H9 (cell line): ENCODE results near the gene GXYLT1. TPM values are rescaled to one million over a fixed set of nuclear protein-coding genes. Genes with fewer than 3 reads are reported as not detected.

ENCODE experiments used
- DNase-seq: peaks from one replicate; pipeline ENCODE4 v3.0.0-alpha.2; 2017
- H2AFZ ChIP-seq: one replicate; pipeline ENCODE4 v1.6.1; 2013; ENCODE audit warnings: mild to moderate bottlenecking, low read length, control low read depth, moderate library complexity
- H2AK5ac ChIP-seq: 2 replicates; pipeline ENCODE4 v1.6.1; 2013; ENCODE audit warnings: low read length, control low read depth, mixed read lengths; ENCODE audit not compliant: insufficient read length
- H2BK120ac ChIP-seq: one replicate; pipeline ENCODE4 v1.6.1; 2013; ENCODE audit warnings: low read depth, mild to moderate bottlenecking, low read length, control low read depth, inconsistent platforms; ENCODE audit not compliant: poor library complexity, severe bottlenecking
- H2BK12ac ChIP-seq: 2 replicates; pipeline ENCODE4 v1.6.1; 2013; ENCODE audit warnings: low read length, control low read depth, mixed read lengths, low read depth; ENCODE audit not compliant: insufficient read length
- H2BK15ac ChIP-seq: 2 replicates; pipeline ENCODE4 v1.6.1; 2013; ENCODE audit warnings: low read depth, low read length, control low read depth
- H2BK20ac ChIP-seq: one replicate; pipeline ENCODE4 v1.6.1; 2013; ENCODE audit warnings: low read depth, mild to moderate bottlenecking, low read length, control low read depth, inconsistent platforms; ENCODE audit not compliant: poor library complexity, severe bottlenecking
- H2BK5ac ChIP-seq: 2 replicates; pipeline ENCODE4 v1.6.1; 2013; ENCODE audit warnings: low read length, control low read depth, mixed read lengths; ENCODE audit not compliant: insufficient read length
- H3K14ac ChIP-seq: 2 replicates; pipeline ENCODE4 v1.6.1; 2013; ENCODE audit warnings: low read length, control low read depth; ENCODE audit not compliant: insufficient read depth
- H3K18ac ChIP-seq: 2 replicates; pipeline ENCODE4 v1.6.1; 2013; ENCODE audit warnings: low read depth, mild to moderate bottlenecking, mixed read lengths, low read length, control low read depth; ENCODE audit not compliant: insufficient read length
- H3K23ac ChIP-seq: 2 replicates; pipeline ENCODE4 v1.6.1; 2013; ENCODE audit warnings: low read length, control low read depth, mixed read lengths, low read depth; ENCODE audit not compliant: insufficient read length
- H3K23me2 ChIP-seq: 2 replicates; pipeline ENCODE4 v1.6.1; 2013; ENCODE audit warnings: low read depth, mild to moderate bottlenecking, mixed read lengths, low read length, control low read depth; ENCODE audit not compliant: insufficient read length, poor library complexity, severe bottlenecking
- H3K27ac ChIP-seq: 2 replicates; pipeline ENCODE4 v1.5.1; 2013; ENCODE audit warnings: low read length, control low read depth, mixed read lengths, low read depth; ENCODE audit not compliant: insufficient read length
- H3K27me3 ChIP-seq: 2 replicates; pipeline ENCODE4 v1.6.1; 2013; ENCODE audit warnings: low read length, control low read depth, inconsistent platforms; ENCODE audit not compliant: insufficient read depth
- H3K4ac ChIP-seq: 2 replicates; pipeline ENCODE4 v1.6.1; 2013; ENCODE audit warnings: low read depth, mild to moderate bottlenecking, control low read depth, inconsistent platforms, low read length, moderate library complexity
- H3K4me1 ChIP-seq: 2 replicates; pipeline ENCODE4 v1.6.1; 2013; ENCODE audit warnings: low read length, control low read depth, inconsistent platforms; ENCODE audit not compliant: insufficient read depth
- H3K4me2 ChIP-seq: 2 replicates; pipeline ENCODE4 v1.6.1; 2013; ENCODE audit warnings: low read length, control low read depth, mixed read lengths; ENCODE audit not compliant: insufficient read length, insufficient read depth
- H3K56ac ChIP-seq: 2 replicates; pipeline ENCODE4 v1.6.1; 2013; ENCODE audit warnings: low read depth, mild to moderate bottlenecking, mixed read lengths, low read length, control low read depth; ENCODE audit not compliant: insufficient read length
- H3K79me1 ChIP-seq: 2 replicates; pipeline ENCODE4 v1.6.1; 2013; ENCODE audit warnings: low read depth, mild to moderate bottlenecking, moderate library complexity, low read length, control low read depth, inconsistent platforms; ENCODE audit not compliant: insufficient read depth, poor library complexity, severe bottlenecking
- H3K79me2 ChIP-seq: 2 replicates; pipeline ENCODE4 v1.6.1; 2013; ENCODE audit warnings: low read length, control low read depth, inconsistent platforms; ENCODE audit not compliant: insufficient read depth
- H3K9ac ChIP-seq: 2 replicates; pipeline ENCODE4 v1.6.1; 2013; ENCODE audit warnings: low read length, control low read depth, mixed read lengths; ENCODE audit not compliant: insufficient read length; ENCODE audit errors: extremely low read depth
- H3K9me3 ChIP-seq: one replicate; pipeline ENCODE4 v1.6.1; 2013; ENCODE audit warnings: low read depth, low read length, inconsistent platforms; ENCODE audit not compliant: control insufficient read depth
- H3T11ph ChIP-seq: one replicate; pipeline ENCODE4 v1.6.1; 2013; ENCODE audit warnings: mild to moderate bottlenecking, low read length, control low read depth, inconsistent platforms
- H4K20me1 ChIP-seq: one replicate; pipeline ENCODE4 v1.6.1; 2013; ENCODE audit not compliant: control insufficient read depth, insufficient read length, insufficient read depth
- H4K5ac ChIP-seq: 2 replicates; pipeline ENCODE4 v1.6.1; 2013; ENCODE audit warnings: low read depth, mild to moderate bottlenecking, mixed read lengths, low read length, control low read depth; ENCODE audit not compliant: insufficient read length
- H4K8ac ChIP-seq: replicated peaks from 2 replicates; pipeline ENCODE4 v1.6.1; 2013; ENCODE audit warnings: low read length, control low read depth, mixed read lengths, low read depth; ENCODE audit not compliant: insufficient read length
- H4K91ac ChIP-seq: 2 replicates; pipeline ENCODE4 v1.6.1; 2013; ENCODE audit warnings: low read depth, mild to moderate bottlenecking, moderate library complexity, mixed read lengths, low read length, control low read depth; ENCODE audit not compliant: insufficient read length
- H3K27ac Mint-ChIP-seq, 3 experiments: 2 replicates in 2 of 3; 3 replicates in 1 of 3; pipeline ENCODE4 v1.8.0; 2020 to 2021; ENCODE audit warnings: mixed read lengths in 3 of 3, mild to moderate bottlenecking in 1 of 3, moderate library complexity in 1 of 3
- H3K27me3 Mint-ChIP-seq: 2 replicates; pipeline ENCODE4 v1.8.0; 2021; ENCODE audit warnings: low read depth, mild to moderate bottlenecking, moderate library complexity, mixed read lengths
- H3K36me3 Mint-ChIP-seq, 3 experiments: 2 replicates in 2 of 3; 3 replicates in 1 of 3; pipeline ENCODE4 v1.8.0; 2020 to 2021; ENCODE audit warnings: low read depth in 3 of 3, mixed read lengths in 3 of 3; ENCODE audit not compliant: insufficient read depth in 1 of 3
- H3K4me1 Mint-ChIP-seq, 2 experiments: 2 replicates each; pipeline ENCODE4 v1.8.0; 2020; ENCODE audit warnings: mixed read lengths in 2 of 2
- H3K4me3 Mint-ChIP-seq, 2 experiments: 2 replicates in 1 of 2; 3 replicates in 1 of 2; pipeline ENCODE4 v1.8.0; 2020 to 2021; ENCODE audit warnings: mild to moderate bottlenecking in 2 of 2, mixed read lengths in 2 of 2, moderate library complexity in 1 of 2
- H3K9me3 Mint-ChIP-seq, 2 experiments: 2 replicates in 1 of 2; 3 replicates in 1 of 2; pipeline ENCODE4 v1.8.0; 2020; ENCODE audit warnings: mild to moderate bottlenecking in 2 of 2, mixed read lengths in 2 of 2, moderate library complexity in 1 of 2
- CTCF ChIP-seq: fragments of 200-600 bp; sonication (generic); conservative IDR thresholded peaks from 3 replicates; pipeline ENCODE4 v1.8.0; 2021; ENCODE audit warnings: antibody characterized with exemption, mild to moderate bottlenecking
- WGBS: extraction: QIAGEN DNeasy Blood & Tissue Kit; methylation state at CpG from one replicate; pipeline ENCODE4 v1.1.7; 2013; ENCODE audit warnings: missing lambda C conversion rate, low lambda C conversion rate, mixed read lengths; ENCODE audit not compliant: insufficient read length; ENCODE audit errors: extremely low coverage; 5-methylcytosine and 5-hydroxymethylcytosine counted together
- total RNA-seq: library from RNA; stranded (reverse); gene quantifications from 2 replicates; pipeline ENCODE4 v1.2.1, GENCODE V29; 2021

GXYLT1 gene
- total RNA-seq, 1 experiment from 2014 or later, result 14.5 TPM

GRCh38 chr12:42180990-42181596, 36.4 kb upstream of the GXYLT1 start:
- Histone ChIP-seq H3K4me2 (no peak overlapping the region), H2AFZ (no peak overlapping the region), H2BK15ac (no peak overlapping the region), H3K9ac (no peak overlapping the region), H3K4ac (no peak overlapping the region), H2AK5ac (no peak overlapping the region), H2BK20ac (no peak overlapping the region), H3K23ac (no peak overlapping the region), H3T11ph (no peak overlapping the region), H3K9me3 (no peaks in the 10 kb centered on the region), H3K23me2 (no peaks in the 10 kb centered on the region), H3K14ac (no peak overlapping the region), H3K27me3 (no peaks in the 10 kb centered on the region), H2BK12ac (no peak overlapping the region), H4K91ac (no peak overlapping the region), H4K20me1 (no peaks in the 10 kb centered on the region), H4K5ac (no peak overlapping the region), H2BK120ac (no peak overlapping the region), H3K79me2 (no peaks in the 10 kb centered on the region), H3K27ac (no peak overlapping the region), H3K4me1 (peaks cover 2% of the 10 kb centered on the region; the same call in 1 of the 2 replicates), H3K56ac (no peak overlapping the region), H3K18ac (no peak overlapping the region), H3K79me1 (no peaks in the 10 kb centered on the region), H2BK5ac (no peak overlapping the region), H4K8ac (no peak overlapping the region)
- H3K9me3 Mint-ChIP-seq, result peaks cover 5 to 6% of the 10 kb centered on the region in 2 experiments; a peak in 3 of 5 replicates
- H3K27ac Mint-ChIP-seq, result no peak overlapping the region
- H3K4me3 Mint-ChIP-seq, result no peak overlapping the region
- DNase-seq, result no peak
- H3K36me3 Mint-ChIP-seq, result peaks cover 2 to 14% (median 5%) of the 10 kb centered on the region in 3 experiments; a peak in 5 of 7 replicates
- no CpG with 5 or more reads among the region's 2 CpGs for WGBS
- H3K27me3 Mint-ChIP-seq, result no peaks in the 10 kb centered on the region
- TF ChIP-seq CTCF, result no peak
- H3K4me1 Mint-ChIP-seq, result peaks cover 11 to 18% of the 10 kb centered on the region in 2 experiments
